Stimulated activated CD4-positive, alpha-beta T cell treated with anti-CD3 and anti-CD28 coated beads, Interleukin-12 subunit alpha, Interleukin-12 subunit beta, amount 100 ng/mL, for 4 hours (primary cell): ENCODE data around the gene TMIGD2.

ENCODE experiments used
- DNase-seq: peaks from one replicate; pipeline ENCODE4 v3.0.0-alpha.2; 2020

Gene TMIGD2

GRCh38 chr19:4326215-4326836, 24.1 kb upstream of the TMIGD2 start:
- no peak for DNase-seq

GRCh38 chr19:4324228-4324627, 22.0 kb upstream of the TMIGD2 start:
- DNase-seq, result no peak

GRCh38 chr19:4323692-4324091, 21.5 kb upstream of the TMIGD2 start:
- DNase-seq, result no peak

- no peak for DNase-seq
These were observed 20.9 kb upstream of the TMIGD2 start for GRCh38 chr19:4322942-4323665.

GRCh38 chr19:4320419-4320818, 18.2 kb upstream of the TMIGD2 start:
- no peak for DNase-seq

GRCh38 chr19:4319067-4319718, 17.0 kb upstream of the TMIGD2 start:
- DNase-seq, result no peak

GRCh38 chr19:4318460-4318859, 16.3 kb upstream of the TMIGD2 start:
- no peak for DNase-seq

- DNase-seq, result no peak
These were observed 14.8 kb upstream of the TMIGD2 start for GRCh38 chr19:4316956-4317355.

GRCh38 chr19:4313847-4314490, 11.8 kb upstream of the TMIGD2 start:
- DNase-seq, result no peak

- DNase-seq, result no peak
These were observed 8.3 kb upstream of the TMIGD2 start for GRCh38 chr19:4310247-4311121.

- no peak for DNase-seq
These were observed 3.5 kb upstream of the TMIGD2 start for GRCh38 chr19:4305659-4306058.

- DNase-seq, result no peak
These were observed 3.0 kb upstream of the TMIGD2 start for GRCh38 chr19:4305257-4305612.

GRCh38 chr19:4304538-4305256, 2.5 kb upstream of the TMIGD2 start, which contains the start of gene FSD1:
Gene FSD1 (plus strand): TSS chr19:4304598. CDS start chr19:4304747, 149 bp downstream.
- peak; percentile 72 for DNase-seq

GRCh38 chr19:4303819-4304537, 1.8 kb upstream of the TMIGD2 start:
- DNase-seq, result no peak

GRCh38 chr19:4301590-4302242, 473 bp downstream of the TMIGD2 start:
- DNase-seq, result no peak

- no peak for DNase-seq
These were observed 1.6 kb downstream of the TMIGD2 start for GRCh38 chr19:4300589-4300988.

GRCh38 chr19:4298810-4299550, 3.2 kb downstream of the TMIGD2 start:
- no peak for DNase-seq

- DNase-seq, result no peak
These were observed 4.0 kb downstream of the TMIGD2 start for GRCh38 chr19:4297901-4298809.
